ENCODE data around the gene YTHDF1. TPM values are rescaled to one million over a fixed set of nuclear protein-coding genes. Genes with fewer than 3 reads are reported as not detected.

The YTHDF1 gene
- total and polyA plus RNA-seq, 2 of the 8 experiments (the other 6 are each of a cell fraction or from before 2014, with no cell fraction given): 32.8 to 66.0 TPM

GRCh38 chr20:63189846-63190559, 25.9 kb downstream of the YTHDF1 start:
- Histone ChIP-seq H2AFZ (ENCODE audit: low read length) (no peak overlapping the region), H3K4me2 (ENCODE audit: insufficient read depth in 1 of 2, low read depth in 2 of 2, low read length in 2 of 2) (no peak overlapping the region), H2BK5ac (ENCODE audit: low read depth, low read length) (no peak overlapping the region), H3K79me1 (ENCODE audit: low read depth, low read length) (peaks cover under 1% of the 10 kb centered on the region), H3K23ac (ENCODE audit: insufficient read length) (no peak overlapping the region), H3K79me2 (ENCODE audit: control insufficient read depth in 1 of 2, insufficient read depth in 2 of 2, low read length in 2 of 2) (no peaks in the 10 kb centered on the region), H2AK5ac (ENCODE audit: low read depth, low read length) (no peak overlapping the region), H2BK12ac (ENCODE audit: low read depth, low read length) (no peak overlapping the region), H4K20me1 (replicated peaks in 1 of 2; ENCODE audit: control insufficient read depth in 1 of 2, insufficient read depth in 2 of 2, low read length in 2 of 2) (peaks cover 1 to 20% of the 10 kb centered on the region in 2 experiments), H2BK15ac (ENCODE audit: low read length) (no peak overlapping the region), H3K23me2 (ENCODE audit: low read depth, low read length) (no peaks in the 10 kb centered on the region; the same call in 1 of the 2 replicates), H4K91ac (replicated peaks; ENCODE audit: insufficient read length, low read length) (no peak overlapping the region), H3K27ac (ENCODE audit: low read depth, low read length) (no peak overlapping the region), H3K4ac (replicated peaks; ENCODE audit: insufficient read length, low read depth, low read length) (no peak overlapping the region), H3K56ac (replicated peaks; ENCODE audit: insufficient read length, low read depth, low read length) (no peak overlapping the region), H4K8ac (ENCODE audit: extremely low read depth, insufficient read depth, low read length) (no peak overlapping the region), H3K27me3 (replicated peaks in 1 of 4; ENCODE audit: control insufficient read depth in 3 of 4, extremely low read depth in 1 of 4, insufficient read depth in 3 of 4, low read length in 3 of 4) (no peaks in the 10 kb centered on the region; a peak in 2 of 7 replicates), H4K5ac (ENCODE audit: insufficient read length, low read depth, low read length) (no peak overlapping the region), H3K9ac (replicated peaks in 1 of 4; ENCODE audit: extremely low read depth in 1 of 4, low read depth in 3 of 4, low read length in 3 of 4) (no peak overlapping the region), H3K4me1 (replicated peaks in 1 of 4; ENCODE audit: control insufficient read depth in 3 of 4, insufficient read depth in 4 of 4, low read length in 3 of 4) (no peaks in the 10 kb centered on the region), H3K4me3 (ENCODE audit: extremely low read depth in 1 of 4, insufficient read depth in 2 of 4, low read depth in 3 of 4, low read length in 4 of 4) (no peak overlapping the region), H3K9me3 (ENCODE audit: insufficient read depth in 2 of 2, low read depth in 1 of 2, low read length in 1 of 2) (peaks cover 0 to 9% of the 10 kb centered on the region in 2 experiments; a peak in 2 of 4 replicates), H3K36me3 (ENCODE audit: control insufficient read depth in 2 of 4, insufficient read depth in 4 of 4, low read length in 3 of 4) (peaks cover 0 to under 1% (median under 1%) of the 10 kb centered on the region in 4 experiments; a peak in 2 of 8 replicates), H2BK20ac (ENCODE audit: low read length) (no peak overlapping the region), H2BK120ac (replicated peaks; ENCODE audit: low read depth, low read length) (no peak overlapping the region), H3K18ac (ENCODE audit: extremely low read depth, low read length) (no peak overlapping the region), H3K14ac (ENCODE audit: insufficient read length) (no peak overlapping the region)
- ChIA-PET POLR2A (ENCODE audit: partially characterized antibody) (interaction anchor here (1.0 to 1.5 kb wide), 3 partner anchors 19 to 57 kb away, joined by 3 read pairs; no protein-coding TSS in a partner anchor), CTCF (ENCODE audit: partially characterized antibody) (interaction anchor here (0.7 to 4.9 kb wide), 10 partner anchors 8 to 134 kb away, joined by 3 to 28 read pairs (median 4); partner anchors contain the start of gene YTHDF1)
- no peak for DNase-seq (ENCODE audit: low read depth in 1 of 2, low spot score in 2 of 2)
- 85% methylated on average over 16 of the region's 17 CpGs; no CpG with 5 or more reads in 1 of the 2 experiments for WGBS, 2 experiments (ENCODE audit: extremely low coverage in 1 of 2, insufficient coverage in 1 of 2, insufficient read length in 1 of 2, insufficient replicate concordance in 2 of 2, low coverage in 1 of 2, low lambda C conversion rate in 2 of 2, missing lambda C conversion rate in 1 of 2)
- no peak for FAIRE-seq
- no peak for TF ChIP-seq SUZ12 (IDR thresholded peaks at IDR 0.05; ENCODE audit: low read length)

Measured in H1 (cell line).